NCI-H1436 (cell line): ENCODE measurements around the gene NME4.
"Not testable (repeated sequence)": the region's sequence is repeated elsewhere in the genome, so short reads cannot be mapped to it uniquely, and the experiment has no call there.

ENCODE experiments used
- DNase-seq: peaks from one replicate; lab custom pipeline; 2025; lab: John Stamatoyannopoulos, UW

NME4 gene

GRCh38 chr16:377419-377951 is 19.5 kb upstream of the NME4 start:
- DNase-seq: no peak

DNA sequence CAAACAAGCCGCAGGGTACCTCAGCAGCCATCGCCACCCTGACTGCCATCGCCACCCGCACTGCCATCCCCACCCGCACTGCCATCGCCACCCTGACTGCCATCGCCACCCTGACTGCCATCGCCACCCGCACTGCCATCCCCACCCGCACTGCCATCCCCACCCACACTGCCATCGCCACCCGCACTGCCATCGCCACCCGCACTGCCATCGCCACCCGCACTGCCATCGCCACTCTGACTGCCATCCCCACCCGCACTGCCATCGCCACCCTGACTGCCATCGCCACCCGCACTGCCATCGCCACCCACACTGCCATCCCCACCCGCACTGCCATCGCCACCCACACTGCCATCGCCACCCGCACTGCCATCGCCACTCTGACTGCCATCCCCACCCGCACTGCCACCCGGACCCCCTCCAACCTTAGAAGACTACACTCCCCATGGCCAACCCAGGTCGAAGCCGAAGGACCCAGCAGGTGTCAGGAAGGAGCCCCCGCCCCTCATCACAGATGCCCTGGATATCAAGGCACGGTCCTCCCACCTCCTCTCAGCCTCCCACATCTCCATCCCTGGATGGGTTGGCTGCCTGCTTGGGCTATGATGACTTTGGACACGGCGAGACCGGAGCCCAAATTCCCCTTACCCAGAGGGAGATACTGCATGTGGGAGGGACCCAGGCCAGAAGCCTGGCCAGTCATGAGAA is 18.7 kb upstream of the NME4 start:
- DNase-seq: not testable (repeated sequence)

GRCh38 chr16:378821-379182 is 18.2 kb upstream of the NME4 start:
- DNase-seq: no peak

DNA sequence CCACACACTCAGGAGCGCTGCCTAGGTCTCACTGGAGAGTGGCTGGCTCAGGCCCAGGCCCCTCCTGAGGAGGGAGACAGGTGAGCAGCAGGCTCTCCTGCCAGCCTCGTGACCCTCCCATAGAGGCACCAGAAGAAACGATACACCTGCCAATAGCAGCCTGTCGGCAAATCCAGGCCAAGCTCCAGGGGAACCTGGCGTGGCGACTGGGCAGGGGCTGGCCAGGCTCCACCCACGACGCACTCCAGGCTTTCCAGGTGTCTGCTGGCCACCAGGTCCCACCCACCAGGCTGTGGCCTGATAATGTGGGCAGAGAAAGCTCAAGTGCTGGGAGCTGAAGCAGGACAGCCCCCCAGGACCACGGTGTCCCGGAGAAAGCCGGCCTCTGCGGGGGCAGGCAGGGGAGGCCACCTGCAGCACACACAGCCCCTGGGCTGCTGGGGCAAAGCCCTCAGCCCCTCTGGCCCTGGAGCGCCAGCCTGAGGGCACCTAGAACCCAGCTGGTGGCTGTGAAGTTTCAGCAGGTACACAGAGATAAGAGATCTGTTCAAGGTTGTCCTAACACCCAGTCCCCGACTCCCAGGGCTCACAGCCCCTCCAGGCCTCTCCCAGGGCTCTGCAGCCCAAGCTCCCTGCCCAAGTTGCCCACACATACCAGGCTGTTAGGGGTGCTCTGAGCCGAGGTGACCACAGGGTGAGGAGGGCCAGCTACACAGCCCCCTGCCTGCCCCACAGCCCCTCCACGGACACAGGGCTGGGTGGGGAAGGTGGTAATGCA is 17.6 kb upstream of the NME4 start:
- peak; percentile 78 for DNase-seq

- no peak for DNase-seq
Measured at GRCh38 chr16:379961-380761, 16.8 kb upstream of the NME4 start.

DNA sequence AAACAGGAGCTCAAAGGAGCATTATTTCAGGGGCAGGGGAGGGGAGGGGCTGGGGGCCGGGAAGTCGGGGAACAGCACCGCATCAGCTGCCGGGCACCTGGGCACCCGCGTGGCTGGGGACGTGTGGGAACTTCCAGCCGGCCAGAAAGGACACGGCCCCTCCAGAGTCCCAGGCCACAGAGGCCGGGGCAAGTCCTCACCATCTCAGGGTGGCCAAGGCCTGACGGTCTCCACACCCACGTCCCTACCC is 16.3 kb upstream of the NME4 start:
- DNase-seq: no peak

DNA sequence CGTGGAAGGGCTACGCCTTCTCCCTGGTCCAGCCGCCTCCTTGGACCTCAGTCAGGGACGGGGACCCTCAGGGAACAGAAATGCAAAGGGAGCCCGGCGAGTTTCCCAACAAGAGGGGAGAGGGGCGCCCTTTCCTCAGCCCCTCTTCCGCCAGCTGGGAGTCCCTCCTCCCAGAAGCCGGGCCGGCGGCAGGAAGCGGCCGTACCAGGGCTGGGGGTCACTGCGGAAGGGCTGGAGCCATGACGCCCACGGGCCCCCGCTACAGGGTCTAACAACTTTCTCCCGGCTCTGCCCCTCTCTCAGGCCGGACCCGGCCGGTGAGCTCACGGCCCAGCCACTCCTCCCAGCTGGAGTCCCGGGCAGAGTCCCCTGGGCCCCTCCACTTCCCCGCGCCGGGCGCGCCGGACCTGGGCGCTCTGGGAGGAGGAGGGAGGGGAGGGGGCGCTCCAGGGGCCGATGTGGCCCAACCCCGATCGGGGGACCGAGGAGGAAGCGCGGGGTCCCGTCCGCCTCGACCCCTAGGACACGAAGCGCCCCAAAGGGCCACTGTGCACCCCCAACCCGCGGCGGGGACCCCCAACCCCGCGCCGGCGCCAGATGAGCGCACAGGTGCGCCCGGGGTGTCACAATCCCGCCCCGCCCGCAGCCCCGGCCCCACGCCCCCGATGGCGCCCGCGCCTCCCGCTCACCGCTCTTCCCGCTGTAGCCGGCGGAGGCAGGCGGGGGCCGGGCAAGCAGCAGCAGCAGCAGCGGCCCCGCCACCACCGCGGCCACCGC is 15.8 kb upstream of the NME4 start:
- no peak for DNase-seq

GRCh38 chr16:381789-382717 is 14.9 kb upstream of the NME4 start, which contains the start of gene PGAP6:
PGAP6 (minus strand) TSS chr16:381978; CDS start chr16:381821, 157 bp downstream.
- DNase-seq: peak; percentile 59

GRCh38 chr16:383326-384051 is 13.5 kb upstream of the NME4 start:
- no peak for DNase-seq

GRCh38 chr16:386641-387156 is 10.3 kb upstream of the NME4 start:
- no peak for DNase-seq

DNA sequence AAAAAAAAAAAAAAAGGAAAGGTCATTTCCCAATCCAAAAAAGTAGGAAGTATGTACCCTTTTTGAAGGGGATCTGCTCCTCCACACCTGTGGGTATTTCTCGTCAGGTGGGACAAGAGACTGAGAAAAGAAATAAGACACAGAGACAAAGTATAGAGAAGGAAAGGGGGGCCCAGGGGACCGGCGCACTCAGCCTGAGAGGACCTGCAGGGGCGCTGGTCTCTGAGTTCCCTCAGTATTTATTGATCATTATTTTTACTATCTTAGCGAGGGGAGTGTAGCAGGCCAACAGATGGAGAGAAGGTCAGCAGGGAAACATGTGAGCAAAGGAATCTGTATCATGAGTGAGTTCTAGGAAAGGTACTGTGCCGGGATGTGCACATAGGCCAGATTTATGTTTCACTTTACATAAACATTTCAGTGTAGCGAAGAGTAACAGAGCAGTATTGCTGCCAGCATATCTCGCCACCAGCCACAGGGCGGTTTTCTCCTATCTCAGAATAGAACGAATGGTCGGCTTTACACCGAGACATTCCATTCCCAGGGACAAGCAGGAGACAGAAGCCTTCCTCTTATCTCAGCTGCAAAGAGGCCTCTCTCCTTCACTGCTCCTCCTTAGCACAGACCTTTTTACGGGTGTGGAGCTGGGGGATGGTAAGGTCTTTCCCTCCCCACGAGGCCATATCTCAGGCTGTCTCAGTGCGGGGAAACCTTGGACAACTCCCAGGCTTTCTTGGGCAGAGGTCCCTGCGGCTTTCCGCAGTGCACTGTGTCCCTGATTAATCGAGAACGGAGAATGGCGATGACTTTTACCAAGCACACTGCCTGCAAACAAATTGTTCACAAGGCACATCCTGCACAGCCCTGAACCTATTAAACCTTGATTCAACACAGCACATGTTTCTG is 9.0 kb upstream of the NME4 start:
- not testable (repeated sequence) for DNase-seq

DNA sequence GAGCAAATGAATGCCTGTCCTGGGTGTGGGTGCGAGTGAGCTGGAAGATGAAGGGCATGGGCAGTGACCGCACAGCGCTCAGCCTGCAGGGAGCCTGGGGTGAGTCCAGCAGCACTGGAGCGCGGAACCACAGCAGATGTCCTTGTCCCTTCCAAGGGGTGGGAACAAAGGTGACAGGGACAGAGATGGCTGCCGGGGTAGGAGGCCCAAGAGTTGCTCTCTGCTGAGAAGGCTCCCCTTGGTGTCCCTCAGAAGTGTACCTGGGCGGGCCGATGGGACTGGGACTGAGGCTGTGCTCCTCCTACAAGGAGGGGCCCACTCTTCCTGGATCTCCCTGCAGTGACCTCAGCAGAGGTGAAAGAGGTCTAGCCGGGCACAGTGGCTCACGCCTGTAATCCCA is 7.6 kb upstream of the NME4 start:
- DNase-seq: no peak

DNA sequence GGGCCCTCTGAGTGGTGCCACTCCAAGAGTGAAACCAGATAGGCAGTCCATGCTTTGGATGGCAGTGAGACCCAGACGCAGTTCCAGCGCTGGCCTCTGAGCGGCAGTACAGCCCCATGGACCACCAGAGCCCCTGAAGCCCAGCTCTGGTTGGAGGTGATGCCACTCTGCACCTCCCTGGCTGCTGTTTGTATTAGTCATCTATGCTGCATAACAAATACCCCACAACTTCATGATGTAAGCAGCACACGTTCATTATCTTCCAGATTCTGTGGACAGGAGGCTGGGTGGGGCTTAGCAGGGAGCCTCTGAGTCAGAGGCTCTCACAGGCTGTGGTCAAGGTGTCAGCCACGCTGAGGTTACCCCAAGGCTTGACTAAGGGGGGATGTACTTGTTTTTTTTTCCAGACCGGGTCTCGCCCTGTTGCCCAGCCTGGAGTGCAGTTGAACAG is 5.1 kb upstream of the NME4 start:
- DNase-seq: peak; percentile 39

GRCh38 chr16:392450-393030 is 4.5 kb upstream of the NME4 start:
- DNase-seq: no peak

- no peak for DNase-seq
Measured at GRCh38 chr16:396199-396598, 800 bp upstream of the NME4 start.

DNA sequence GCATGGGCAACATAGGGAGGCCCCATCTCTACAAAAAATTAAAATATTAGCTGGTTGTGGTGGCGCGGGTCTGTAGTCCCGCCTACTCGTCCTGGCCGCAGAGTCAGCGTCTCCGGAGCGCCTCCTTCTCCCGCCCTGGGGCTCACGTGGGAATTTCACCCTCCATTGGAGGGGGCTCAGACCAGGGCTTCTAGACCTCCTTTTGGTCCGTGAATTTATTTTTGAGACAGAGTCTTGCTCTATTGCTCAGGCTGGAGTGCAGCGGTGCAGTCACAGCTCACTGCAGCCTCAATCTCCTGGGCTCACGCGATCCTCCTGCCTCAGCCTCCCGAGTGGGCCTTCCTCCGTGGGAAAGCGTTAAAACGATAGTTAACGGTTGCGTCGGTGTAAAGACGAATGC is 394 bp upstream of the NME4 start:
- DNase-seq: peak; percentile 43

DNA sequence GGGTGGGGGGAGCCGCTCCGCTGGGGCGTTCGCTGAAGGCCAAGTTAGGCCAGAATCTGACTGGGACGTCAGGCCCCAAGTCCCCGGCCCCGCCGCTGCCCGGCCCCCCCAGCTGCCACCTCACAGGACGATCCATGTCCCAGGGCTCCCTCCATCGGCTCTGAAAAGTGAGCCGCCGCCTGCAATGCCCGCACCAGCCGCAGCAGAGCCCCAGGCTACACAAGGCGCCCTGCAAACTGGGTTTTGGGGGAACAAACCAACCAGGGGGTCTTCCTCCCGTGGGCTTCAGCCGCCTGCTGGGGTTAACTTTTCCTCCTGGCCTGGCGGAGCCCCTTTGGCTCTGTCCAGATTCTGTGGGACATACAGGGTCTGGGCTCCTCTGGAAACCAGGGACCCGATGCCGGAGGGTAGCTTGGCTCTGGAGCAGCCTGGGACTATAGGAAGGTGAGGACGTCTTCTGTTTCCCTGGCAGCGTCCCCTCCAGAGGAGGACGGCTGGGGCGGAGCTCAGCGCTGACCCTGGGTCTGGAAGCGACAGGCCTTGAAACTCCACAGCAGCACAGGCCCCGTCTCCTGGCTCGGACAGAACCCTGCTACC is 835 bp downstream of the NME4 start:
- DNase-seq: no peak
